IPS-11a (cell line): ENCODE results near the gene PTX4.

Experiments
- H3K4me3 ChIP-seq: one replicate; pipeline ENCODE4 v1.5.1; 2013; ENCODE audit warnings: low read depth, low read length, control low read depth

Gene PTX4

GRCh38 chr16:1524366-1524765, 35.6 kb upstream of the PTX4 start:
- H3K4me3 ChIP-seq = no peak overlapping the region

GRCh38 chr16:1523581-1524245, 35.0 kb upstream of the PTX4 start:
- H3K4me3 ChIP-seq = no peak overlapping the region

GRCh38 chr16:1520461-1520860, 31.7 kb upstream of the PTX4 start:
- no peak overlapping the region for H3K4me3 ChIP-seq

- H3K4me3 ChIP-seq = no peak overlapping the region
Observed at GRCh38 chr16:1519831-1520230, 31.1 kb upstream of the PTX4 start.

- no peak overlapping the region for H3K4me3 ChIP-seq
Observed at GRCh38 chr16:1518626-1519135, 29.9 kb upstream of the PTX4 start.

GRCh38 chr16:1514507-1514906, 25.8 kb upstream of the PTX4 start:
- no peak overlapping the region for H3K4me3 ChIP-seq

- H3K4me3 ChIP-seq = no peak overlapping the region
Observed at GRCh38 chr16:1512774-1513173, 24.0 kb upstream of the PTX4 start.

GRCh38 chr16:1511662-1512569, 23.2 kb upstream of the PTX4 start:
- H3K4me3 ChIP-seq = no peak overlapping the region

- H3K4me3 ChIP-seq = no peak overlapping the region
Observed at GRCh38 chr16:1510941-1511351, 22.2 kb upstream of the PTX4 start.

GRCh38 chr16:1510272-1510671, 21.5 kb upstream of the PTX4 start:
- H3K4me3 ChIP-seq = no peak overlapping the region

- H3K4me3 ChIP-seq = no peak overlapping the region
Observed at GRCh38 chr16:1509307-1510221, 20.8 kb upstream of the PTX4 start.

- no peak overlapping the region for H3K4me3 ChIP-seq
Observed at GRCh38 chr16:1508494-1509187, 19.9 kb upstream of the PTX4 start.

- H3K4me3 ChIP-seq = no peak overlapping the region
Observed at GRCh38 chr16:1506494-1507213, 17.9 kb upstream of the PTX4 start.

- no peak overlapping the region for H3K4me3 ChIP-seq
Observed at GRCh38 chr16:1505912-1506311, 17.2 kb upstream of the PTX4 start.

GRCh38 chr16:1505073-1505844, 16.5 kb upstream of the PTX4 start:
- no peak overlapping the region for H3K4me3 ChIP-seq

- no peak overlapping the region for H3K4me3 ChIP-seq
Observed at GRCh38 chr16:1503110-1503955, 14.6 kb upstream of the PTX4 start.

GRCh38 chr16:1502092-1503004, 13.6 kb upstream of the PTX4 start:
- no peak overlapping the region for H3K4me3 ChIP-seq
